PC-3 (cell line): ENCODE results near the gene POR. TPM values are rescaled to one million over a fixed set of nuclear protein-coding genes. Genes with fewer than 3 reads are reported as not detected.

Experiments
- ATAC-seq: fragments of 200-7000 bp; cut with Tn5 transposase; 2 replicates; pipeline ENCODE4 v1.9.1; 2020; ENCODE audit warnings: mild to moderate bottlenecking, moderate library complexity
- BruUV-seq: library from RNA; stranded (reverse); fragments of 400-500 nt; replicated peaks from 2 replicates; lab custom pipeline; 2021; lab: Mats Ljungman, UMichigan
- CTCF ChIA-PET: fragments of 300-600 bp; sonication (Branson Sonifier 250); formaldehyde crosslinking; loops from one replicate; lab custom pipeline; 2022; ENCODE audit warnings: antibody characterized with exemption; lab: Charles Lee
- POLR2A ChIA-PET: fragments of 300-600 bp; sonication (Branson Sonifier 250); formaldehyde crosslinking; loops from one replicate; lab custom pipeline; 2022; ENCODE audit warnings: antibody characterized with exemption; ENCODE audit not compliant: unreplicated experiment; lab: Charles Lee
- DNase-seq: peaks from one replicate; pipeline ENCODE4 v3.0.0-alpha.2; 2015
- H2AFZ ChIP-seq: fragments of 300-600 bp; sonication (generic); 2 replicates; pipeline ENCODE4 v1.6.0; 2016; ENCODE audit warnings: antibody characterized with exemption, low read length
- H3F3A ChIP-seq: fragments of 300-600 bp; sonication (generic); one replicate; pipeline ENCODE4 v1.6.0; 2017; ENCODE audit warnings: antibody characterized with exemption, low read length, control low read depth, mild to moderate bottlenecking; ENCODE audit not compliant: unreplicated experiment
- H3K27ac ChIP-seq: fragments of 300-600 bp; sonication (generic); 2 replicates; pipeline ENCODE4 v1.5.1; 2016; ENCODE audit warnings: mild to moderate bottlenecking, low read length
- H3K27me3 ChIP-seq: fragments of 300-600 bp; sonication (generic); 2 replicates; pipeline ENCODE4 v1.6.1; 2016; ENCODE audit warnings: low read length, mixed read lengths
- H3K36me3 ChIP-seq: fragments of 300-600 bp; sonication (generic); 2 replicates; pipeline ENCODE4 v1.6.1; 2016; ENCODE audit warnings: low read depth, mixed run types, low read length, mixed read lengths
- H3K4me1 ChIP-seq: fragments of 300-600 bp; sonication (generic); 2 replicates; pipeline ENCODE4 v1.5.1; 2016; ENCODE audit warnings: low read length; ENCODE audit not compliant: insufficient read depth
- H3K4me2 ChIP-seq: fragments of 300-600 bp; sonication (generic); 2 replicates; pipeline ENCODE4 v1.6.0; 2016; ENCODE audit warnings: low read length
- H3K4me3 ChIP-seq: fragments of 300-600 bp; sonication (generic); 2 replicates; pipeline ENCODE4 v1.5.1; 2016; ENCODE audit warnings: mild to moderate bottlenecking, low read length, mixed read lengths
- H3K79me2 ChIP-seq: fragments of 300-600 bp; sonication (generic); 2 replicates; pipeline ENCODE4 v1.6.1; 2017; ENCODE audit warnings: low read length, mixed read lengths
- H3K9ac ChIP-seq: fragments of 300-600 bp; sonication (generic); 2 replicates; pipeline ENCODE4 v1.6.0; 2016; ENCODE audit warnings: mild to moderate bottlenecking, low read length
- H3K9me2 ChIP-seq: fragments of 300-600 bp; sonication (generic); replicated peaks from 2 replicates; pipeline ENCODE4 v1.6.1; 2016; ENCODE audit warnings: mixed run types, low read length, mixed read lengths
- H3K9me3 ChIP-seq: fragments of 300-600 bp; sonication (generic); 2 replicates; pipeline ENCODE4 v1.6.1; 2016; ENCODE audit warnings: low read length, mixed read lengths
- H4K20me1 ChIP-seq: fragments of 300-600 bp; sonication (generic); 2 replicates; pipeline ENCODE4 v1.6.1; 2016; ENCODE audit warnings: low read length, mixed read lengths
- EZH2 ChIP-seq: fragments of 300-600 bp; sonication (generic); IDR thresholded peaks from one replicate; pipeline ENCODE4 v1.6.1; 2017; ENCODE audit warnings: antibody characterized with exemption, mild to moderate bottlenecking, low read length; ENCODE audit not compliant: unreplicated experiment
- EZH2phosphoT487 ChIP-seq: fragments of 300-600 bp; sonication (generic); IDR thresholded peaks from 2 replicates; pipeline ENCODE4 v1.6.1; 2018; ENCODE audit warnings: mild to moderate bottlenecking, antibody characterized with exemption, low read length, borderline replicate concordance
- intact Hi-C: fragments of 100-400 bp; cut with micrococcal nuclease; formaldehyde crosslinking; loops from 2 replicates; pipeline ENCODE4 v1.9.0; 2023
- total RNA-seq: library from RNA; depleted of rRNA; stranded (reverse); fragments of >200 nt; gene quantifications from 2 replicates; pipeline ENCODE4 v1.2.3, GENCODE V29; 2014
- TF ChIP-seq, protein P1 (sequence below): fragments of 300-600 bp; sonication (generic); conservative IDR thresholded peaks from 2 replicates; pipeline ENCODE4 v1.5.1; 2017; ENCODE audit warnings: antibody characterized with exemption, low read depth, mild to moderate bottlenecking, low read length

Gene POR
- total RNA-seq, 1 experiment from 2014 or later = 112 TPM

DNA sequence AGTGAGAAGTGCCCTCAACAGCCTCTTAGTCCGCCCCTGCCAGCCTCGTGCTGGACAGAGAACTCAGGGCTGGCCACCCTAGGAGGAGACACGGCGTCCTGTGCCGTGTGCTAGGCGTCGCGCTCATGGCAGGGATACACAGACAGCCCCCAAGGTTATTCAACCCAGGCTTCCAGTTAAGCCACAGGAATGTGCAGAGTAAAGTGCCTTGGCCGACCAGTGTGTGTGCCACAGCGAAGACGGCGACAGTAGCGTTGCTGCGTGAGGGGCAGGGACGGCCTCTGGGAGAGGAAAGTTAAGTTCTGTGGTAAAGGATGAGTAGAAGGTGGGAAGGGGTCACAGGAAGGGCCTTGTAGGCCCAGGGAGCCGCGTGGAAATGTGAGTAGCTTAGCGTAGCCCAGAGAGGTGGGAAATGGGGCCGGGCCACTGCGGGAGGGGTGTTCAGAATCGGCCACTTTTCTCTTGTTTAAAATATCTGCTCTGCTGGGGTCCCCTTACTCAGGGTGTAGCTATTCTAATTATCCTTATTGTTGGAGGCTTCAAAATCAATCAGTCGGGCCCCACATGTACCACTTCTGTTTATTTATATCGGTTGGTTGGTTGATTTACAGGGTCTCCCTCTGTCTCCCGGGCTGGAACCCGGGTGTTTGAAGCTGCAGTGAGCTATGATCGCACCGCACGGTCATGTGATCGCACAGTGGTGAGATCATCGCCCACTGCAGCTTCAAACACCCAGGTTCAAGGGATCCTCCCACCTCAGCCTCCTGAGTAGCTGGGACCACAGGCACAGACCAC is 54.9 kb downstream of the POR start:
- Histone ChIP-seq H3K9me2 (no peaks in the 10 kb centered on the region), H3K4me1 (no peaks in the 10 kb centered on the region), H3K79me2 (no peaks in the 10 kb centered on the region), H3K4me3 (no peak overlapping the region), H3K36me3 (no peaks in the 10 kb centered on the region; the same call in 1 of the 2 replicates), H4K20me1 (no peaks in the 10 kb centered on the region), H3K27ac (no peak overlapping the region), H3K9ac (no peak overlapping the region), H3K27me3 (no peaks in the 10 kb centered on the region), H2AFZ (no peak overlapping the region), H3F3A (no peaks in the 10 kb centered on the region), H3K9me3 (no peaks in the 10 kb centered on the region), H3K4me2 (no peak overlapping the region)
- ATAC-seq (no peak), DNase-seq (no peak)
- POLR2A ChIA-PET = interaction anchor here (0.6 kb wide), 1 partner anchor 29 kb away, joined by 6 read pairs; no protein-coding TSS in a partner anchor
- no TSS peak for BruUV-seq
- intact Hi-C loops = no loop called here
- CTCF ChIA-PET = no interaction called here
- TF ChIP-seq EZH2 (no peak), EZH2phosphoT487 (no peak)
- TF ChIP-seq, protein P1, sequence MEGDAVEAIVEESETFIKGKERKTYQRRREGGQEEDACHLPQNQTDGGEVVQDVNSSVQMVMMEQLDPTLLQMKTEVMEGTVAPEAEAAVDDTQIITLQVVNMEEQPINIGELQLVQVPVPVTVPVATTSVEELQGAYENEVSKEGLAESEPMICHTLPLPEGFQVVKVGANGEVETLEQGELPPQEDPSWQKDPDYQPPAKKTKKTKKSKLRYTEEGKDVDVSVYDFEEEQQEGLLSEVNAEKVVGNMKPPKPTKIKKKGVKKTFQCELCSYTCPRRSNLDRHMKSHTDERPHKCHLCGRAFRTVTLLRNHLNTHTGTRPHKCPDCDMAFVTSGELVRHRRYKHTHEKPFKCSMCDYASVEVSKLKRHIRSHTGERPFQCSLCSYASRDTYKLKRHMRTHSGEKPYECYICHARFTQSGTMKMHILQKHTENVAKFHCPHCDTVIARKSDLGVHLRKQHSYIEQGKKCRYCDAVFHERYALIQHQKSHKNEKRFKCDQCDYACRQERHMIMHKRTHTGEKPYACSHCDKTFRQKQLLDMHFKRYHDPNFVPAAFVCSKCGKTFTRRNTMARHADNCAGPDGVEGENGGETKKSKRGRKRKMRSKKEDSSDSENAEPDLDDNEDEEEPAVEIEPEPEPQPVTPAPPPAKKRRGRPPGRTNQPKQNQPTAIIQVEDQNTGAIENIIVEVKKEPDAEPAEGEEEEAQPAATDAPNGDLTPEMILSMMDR = no peak

DNA sequence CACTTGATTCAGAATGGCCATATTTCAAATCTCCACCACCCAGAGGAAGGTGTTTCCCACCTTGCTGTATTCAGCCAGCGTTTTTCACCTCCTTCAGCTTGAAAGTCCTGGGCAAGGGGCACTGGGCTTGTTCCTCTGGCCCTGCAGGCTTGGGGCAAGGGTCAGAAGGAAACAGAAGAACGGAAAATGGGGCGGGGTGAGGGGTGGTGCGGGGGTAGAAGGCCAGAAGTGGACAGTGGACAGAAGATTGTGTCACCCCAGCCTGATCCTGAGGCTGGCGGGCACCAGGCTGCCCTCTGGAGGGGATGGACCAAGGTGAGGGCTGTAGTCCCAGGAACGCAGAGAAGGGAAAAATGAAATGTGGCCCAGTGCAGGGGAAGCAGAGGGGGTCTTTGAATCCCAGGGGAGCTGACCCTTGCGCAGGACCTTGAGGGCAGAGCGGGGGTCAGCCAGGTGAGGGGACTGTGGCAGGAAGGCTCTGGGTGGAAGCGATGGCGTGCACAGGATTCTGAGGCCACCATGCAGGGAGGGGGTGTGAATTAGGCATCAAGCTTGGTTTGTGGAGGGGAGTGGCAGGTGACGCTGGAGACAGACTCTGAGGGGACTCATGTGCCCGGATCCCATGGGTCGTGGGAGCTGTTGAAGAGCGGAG is 56.5 kb downstream of the POR start:
- Histone ChIP-seq H3K27me3 (no peaks in the 10 kb centered on the region), H3K9me2 (no peaks in the 10 kb centered on the region), H3F3A (no peaks in the 10 kb centered on the region), H3K79me2 (no peaks in the 10 kb centered on the region), H3K4me1 (no peaks in the 10 kb centered on the region), H3K36me3 (no peaks in the 10 kb centered on the region; the same call in 1 of the 2 replicates), H3K9me3 (no peaks in the 10 kb centered on the region), H2AFZ (no peak overlapping the region), H3K27ac (no peak overlapping the region), H4K20me1 (no peaks in the 10 kb centered on the region), H3K4me2 (no peak overlapping the region), H3K4me3 (no peak overlapping the region), H3K9ac (no peak overlapping the region)
- intact Hi-C loops = no loop called here
- DNase-seq (no peak), ATAC-seq (no peak)
- ChIA-PET CTCF (no interaction called here), POLR2A (no interaction called here)
- TF ChIP-seq EZH2 = no peak
- TF ChIP-seq, protein P1 = no peak
- TF ChIP-seq EZH2phosphoT487 = no peak
- BruUV-seq = no TSS peak
